Activated T-cell treated with anti-CD3 and anti-CD28 coated beads, Interleukin-2, amount 50 U/mL, for 24 hours (primary cell): ENCODE results near the gene TTLL5.

ENCODE experiments used
- DNase-seq: peaks from one replicate; pipeline ENCODE4 v3.0.0-alpha.2; 2020
- H3K27ac Mint-ChIP-seq: 2 replicates; pipeline ENCODE4 v1.8.0; 2020; ENCODE audit warnings: mild to moderate bottlenecking, mixed read lengths
- H3K27me3 Mint-ChIP-seq: 2 replicates; pipeline ENCODE4 v1.8.0; 2020; ENCODE audit warnings: mixed read lengths
- H3K36me3 Mint-ChIP-seq: 2 replicates; pipeline ENCODE4 v1.8.0; 2020; ENCODE audit warnings: low read depth, mixed read lengths
- H3K4me1 Mint-ChIP-seq: 2 replicates; pipeline ENCODE4 v1.8.0; 2020; ENCODE audit warnings: low read depth, mixed read lengths
- H3K4me3 Mint-ChIP-seq: 2 replicates; pipeline ENCODE4 v1.8.0; 2020; ENCODE audit warnings: mild to moderate bottlenecking, moderate library complexity, mixed read lengths
- H3K9me3 Mint-ChIP-seq: 2 replicates; pipeline ENCODE4 v1.8.0; 2020; ENCODE audit warnings: mixed read lengths

Gene TTLL5

DNA sequence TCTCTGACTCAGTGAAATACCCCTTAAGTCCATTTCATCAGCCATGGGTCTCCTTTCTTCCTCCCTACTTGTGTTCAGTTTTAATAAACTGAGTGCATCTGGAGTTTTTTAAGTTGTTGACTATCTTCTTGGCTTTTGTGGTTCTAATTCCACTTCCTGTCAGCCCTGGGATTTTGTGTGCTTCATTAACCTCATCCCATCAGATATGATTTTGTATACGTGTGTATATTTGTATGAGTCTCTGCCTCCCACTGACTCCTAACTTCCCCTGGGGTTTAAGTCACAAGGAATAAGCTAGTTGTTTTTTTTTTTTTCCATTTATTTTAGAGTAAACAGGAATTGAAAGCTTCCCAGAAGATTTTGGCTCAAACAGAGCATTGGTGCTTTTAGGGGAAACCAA, 62.7 kb downstream of the TTLL5 start:
- DNase-seq: no peak
- H3K27ac Mint-ChIP-seq: no peak overlapping the region
- peaks cover 3% of the 10 kb centered on the region for H3K9me3 Mint-ChIP-seq
- H3K36me3 Mint-ChIP-seq: peaks cover 83% of the 10 kb centered on the region
- peaks cover 14% of the 10 kb centered on the region for H3K4me1 Mint-ChIP-seq
- H3K4me3 Mint-ChIP-seq: no peak overlapping the region
- no peaks in the 10 kb centered on the region for H3K27me3 Mint-ChIP-seq

DNA sequence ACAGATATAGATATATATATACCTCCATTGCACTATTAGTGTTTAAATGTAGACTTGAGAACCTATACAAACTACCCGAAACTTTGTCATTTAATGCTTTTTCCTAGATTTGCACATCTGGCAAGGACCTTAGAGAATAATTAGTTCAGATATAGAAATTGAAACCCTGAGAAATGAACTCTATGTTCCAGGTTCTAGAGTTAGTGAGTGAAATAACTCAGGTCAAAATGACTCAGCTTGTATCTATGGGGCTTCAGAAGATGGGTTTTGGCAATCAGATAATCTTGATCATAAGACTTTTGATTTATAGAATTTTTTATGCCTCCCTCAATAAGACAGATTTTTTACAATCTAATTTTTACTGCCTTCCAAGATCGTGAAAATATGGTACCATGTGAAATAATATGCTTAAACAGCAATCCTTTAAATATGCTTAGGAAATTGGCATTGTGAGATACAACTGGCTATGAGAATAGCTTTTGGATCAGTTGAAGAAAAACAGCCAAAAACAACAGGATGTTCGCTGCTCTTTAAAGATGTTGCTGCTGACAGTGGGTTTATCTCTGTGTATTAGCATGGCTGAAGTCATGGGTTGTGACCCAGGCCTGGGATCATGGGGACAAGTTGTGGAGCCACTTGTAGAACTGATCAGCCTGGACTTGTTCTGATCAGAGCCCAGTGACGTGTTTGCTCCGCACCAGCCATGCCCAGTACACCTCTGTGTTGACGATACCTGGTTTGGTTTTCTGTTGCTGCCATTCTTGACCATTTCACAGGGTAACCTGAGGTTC, 63.6 kb downstream of the TTLL5 start:
- H3K27ac Mint-ChIP-seq: no peak overlapping the region
- no peaks in the 10 kb centered on the region for H3K27me3 Mint-ChIP-seq
- DNase-seq: no peak
- H3K4me3 Mint-ChIP-seq: no peak overlapping the region
- peaks cover 14% of the 10 kb centered on the region for H3K4me1 Mint-ChIP-seq
- H3K36me3 Mint-ChIP-seq: peaks cover 76% of the 10 kb centered on the region
- peaks cover 3% of the 10 kb centered on the region for H3K9me3 Mint-ChIP-seq

DNA sequence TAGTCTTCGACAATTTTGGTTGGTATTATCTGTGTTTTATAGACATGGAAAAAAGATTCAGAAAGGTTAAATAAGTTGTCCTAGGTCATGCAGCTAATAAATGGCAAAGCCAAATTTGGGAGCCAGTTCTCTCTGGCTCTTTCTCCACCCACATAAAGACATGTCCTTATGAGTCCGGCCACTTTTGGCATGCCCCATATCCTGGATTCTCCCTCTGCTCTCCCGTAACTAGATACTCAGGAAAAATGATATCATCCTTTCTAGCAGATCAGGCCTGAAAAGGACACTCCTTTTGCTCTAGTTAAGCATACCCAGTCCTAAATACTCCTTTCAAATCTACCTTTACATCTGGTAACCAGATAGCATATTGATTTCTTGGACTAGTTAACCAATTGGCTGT, 64.4 kb downstream of the TTLL5 start:
- Mint-ChIP-seq H3K27ac (no peak overlapping the region), H3K9me3 (peaks cover 3% of the 10 kb centered on the region), H3K4me3 (no peak overlapping the region), H3K27me3 (no peaks in the 10 kb centered on the region), H3K36me3 (peaks cover 68% of the 10 kb centered on the region), H3K4me1 (peaks cover 14% of the 10 kb centered on the region)
- no peak for DNase-seq

DNA sequence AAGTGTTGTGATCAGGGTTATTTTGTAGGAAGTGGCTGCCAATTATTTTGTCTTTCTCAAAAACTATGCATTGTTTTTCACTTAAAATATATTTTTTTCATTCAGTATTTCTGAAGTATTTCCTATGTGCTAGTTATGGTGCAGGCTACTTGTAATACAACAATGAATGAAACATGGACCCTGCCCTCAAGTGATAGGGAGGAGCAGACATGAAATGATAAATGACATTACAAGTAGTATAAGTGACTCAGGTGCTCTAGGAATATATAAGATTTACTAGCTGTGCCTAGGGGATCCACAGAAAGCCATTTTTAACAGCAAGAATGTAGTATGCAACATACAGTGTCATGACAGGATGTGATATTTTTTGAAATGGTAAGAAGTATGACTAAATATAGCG, 65.3 kb downstream of the TTLL5 start:
- peaks cover 3% of the 10 kb centered on the region for H3K9me3 Mint-ChIP-seq

DNA sequence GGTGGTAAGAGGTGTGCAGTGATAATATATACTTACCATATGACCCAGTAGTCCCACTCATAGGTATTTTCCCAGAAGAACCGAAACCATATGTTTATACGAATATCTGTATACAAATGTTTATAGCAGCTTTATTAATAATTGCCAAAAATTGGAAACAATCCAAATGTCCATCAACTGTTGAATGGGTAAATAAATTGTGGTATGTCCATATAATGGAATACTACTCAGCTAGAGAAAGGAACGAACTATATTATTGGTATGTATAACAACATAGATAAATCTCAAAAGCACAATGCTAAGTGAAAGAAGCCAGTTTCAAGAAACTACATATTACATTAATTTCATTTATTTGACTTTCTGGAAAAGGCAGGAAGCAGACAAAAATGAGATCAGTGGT, 66.1 kb downstream of the TTLL5 start:
- no peak overlapping the region for H3K27ac Mint-ChIP-seq
- peaks cover 3% of the 10 kb centered on the region for H3K9me3 Mint-ChIP-seq
- H3K27me3 Mint-ChIP-seq: no peaks in the 10 kb centered on the region
- peaks cover 14% of the 10 kb centered on the region for H3K4me1 Mint-ChIP-seq
- H3K36me3 Mint-ChIP-seq: peaks cover 62% of the 10 kb centered on the region
- no peak for DNase-seq
- H3K4me3 Mint-ChIP-seq: no peak overlapping the region

More for the DNA sequence above, 65.3 kb downstream of the TTLL5 start:
- Mint-ChIP-seq H3K36me3 (peaks cover 62% of the 10 kb centered on the region), H3K27me3 (no peaks in the 10 kb centered on the region), H3K4me3 (no peak overlapping the region), H3K4me1 (peaks cover 14% of the 10 kb centered on the region), H3K27ac (no peak overlapping the region)
- no peak for DNase-seq

DNA sequence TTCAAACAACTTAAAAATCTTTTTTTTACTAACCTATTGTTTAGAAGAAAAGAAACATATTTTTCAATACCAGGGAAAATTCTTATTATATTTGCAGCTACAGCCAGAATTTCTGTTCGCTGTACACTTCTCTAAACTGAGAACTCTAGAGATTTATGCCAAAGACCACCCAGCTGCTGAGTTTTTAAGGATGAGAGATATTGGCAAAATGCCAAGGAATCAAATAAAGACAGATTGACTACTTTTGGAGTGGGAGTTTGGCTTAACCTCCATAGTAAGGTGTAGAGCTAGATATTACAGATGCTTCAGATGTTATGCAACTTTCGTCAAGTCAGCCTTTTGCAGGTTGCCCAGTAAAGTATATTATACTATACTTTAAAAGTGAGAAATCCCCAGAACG, 71.8 kb downstream of the TTLL5 start:
- Mint-ChIP-seq H3K4me1 (no peaks in the 10 kb centered on the region), H3K4me3 (no peak overlapping the region), H3K9me3 (no peaks in the 10 kb centered on the region), H3K27me3 (no peaks in the 10 kb centered on the region), H3K36me3 (peaks cover 58% of the 10 kb centered on the region), H3K27ac (no peak overlapping the region)
- no peak for DNase-seq

DNA sequence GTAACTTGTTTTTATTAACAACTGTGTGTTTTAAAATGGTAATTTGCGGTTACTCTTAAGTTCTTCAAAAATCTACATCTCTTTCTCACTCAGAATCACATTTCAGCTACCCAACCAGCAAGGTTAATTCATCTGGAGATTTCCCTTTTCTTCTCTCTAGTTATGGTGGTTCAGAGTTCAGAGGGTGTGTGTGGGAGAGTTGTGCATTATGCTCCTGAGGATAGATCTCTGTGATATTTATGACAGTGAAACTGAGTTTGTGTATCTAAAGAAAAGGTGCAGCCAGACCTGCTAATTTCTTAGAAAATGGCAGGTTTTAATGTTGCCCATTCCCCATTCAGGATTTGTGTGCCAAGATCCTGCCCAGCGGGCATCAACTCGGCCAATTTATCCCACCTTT, 73.8 kb downstream of the TTLL5 start:
- H3K9me3 Mint-ChIP-seq: no peaks in the 10 kb centered on the region
- H3K4me3 Mint-ChIP-seq: no peak overlapping the region
- H3K36me3 Mint-ChIP-seq: peaks cover 64% of the 10 kb centered on the region
- no peak for DNase-seq
- no peak overlapping the region for H3K27ac Mint-ChIP-seq
- H3K27me3 Mint-ChIP-seq: no peaks in the 10 kb centered on the region
- no peaks in the 10 kb centered on the region for H3K4me1 Mint-ChIP-seq

DNA sequence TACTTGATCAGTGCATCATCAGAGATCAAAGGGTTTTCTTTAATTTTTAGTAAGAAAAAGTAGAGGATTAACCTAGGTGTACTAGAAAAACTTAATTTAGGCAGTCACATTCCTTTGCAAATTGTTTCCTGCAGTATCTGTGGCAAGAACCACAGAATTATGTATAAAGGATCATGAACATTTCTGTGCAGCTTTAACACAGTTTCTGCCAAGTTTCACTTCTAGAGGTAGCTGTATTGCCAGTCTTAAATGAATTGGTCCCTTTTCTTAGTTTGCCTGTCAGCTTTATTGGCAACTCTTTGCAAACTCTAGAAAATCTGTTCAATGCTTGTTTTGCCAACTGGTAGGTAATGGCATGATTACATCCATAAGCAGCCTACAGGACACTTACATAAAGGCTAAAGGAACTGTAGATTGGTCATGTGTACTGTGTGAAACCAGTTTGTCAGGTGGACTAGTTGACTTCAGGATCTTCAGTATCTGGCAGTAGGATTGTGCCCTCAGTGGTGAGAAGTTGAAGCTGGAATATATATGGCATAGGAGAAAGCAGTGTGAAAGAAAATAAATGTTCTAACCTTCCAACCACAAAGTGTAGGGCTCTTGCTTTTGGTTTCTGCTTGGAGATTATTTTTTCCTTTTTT, 75.9 kb downstream of the TTLL5 start:
- no peaks in the 10 kb centered on the region for H3K27me3 Mint-ChIP-seq
- no peaks in the 10 kb centered on the region for H3K4me1 Mint-ChIP-seq
- no peak for DNase-seq
- H3K36me3 Mint-ChIP-seq: peaks cover 57% of the 10 kb centered on the region
- H3K9me3 Mint-ChIP-seq: no peaks in the 10 kb centered on the region
- no peak overlapping the region for H3K27ac Mint-ChIP-seq
- H3K4me3 Mint-ChIP-seq: no peak overlapping the region

DNA sequence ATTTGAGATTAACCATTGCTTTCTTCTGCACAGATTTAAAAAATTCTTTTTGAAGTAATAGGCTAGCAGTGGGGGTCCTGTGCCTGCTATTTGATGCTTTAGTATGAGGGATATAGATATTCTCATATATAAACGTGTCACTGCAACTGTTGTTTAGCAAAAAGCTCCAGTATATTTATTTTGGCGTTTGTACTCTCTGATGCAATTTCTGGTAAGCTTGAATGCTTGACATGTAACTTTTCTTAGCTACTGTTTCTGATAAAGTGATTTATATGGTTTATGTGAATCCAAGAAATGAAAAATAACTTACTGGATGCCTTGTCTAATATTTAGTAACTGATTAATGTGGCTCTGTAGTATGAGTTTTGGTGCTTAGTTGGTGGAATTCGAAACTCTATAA, 77.1 kb downstream of the TTLL5 start:
- H3K27ac Mint-ChIP-seq: no peak overlapping the region
- DNase-seq: no peak
- H3K4me1 Mint-ChIP-seq: no peaks in the 10 kb centered on the region
- no peaks in the 10 kb centered on the region for H3K27me3 Mint-ChIP-seq
- H3K9me3 Mint-ChIP-seq: no peaks in the 10 kb centered on the region
- H3K36me3 Mint-ChIP-seq: peaks cover 50% of the 10 kb centered on the region
- H3K4me3 Mint-ChIP-seq: no peak overlapping the region

DNA sequence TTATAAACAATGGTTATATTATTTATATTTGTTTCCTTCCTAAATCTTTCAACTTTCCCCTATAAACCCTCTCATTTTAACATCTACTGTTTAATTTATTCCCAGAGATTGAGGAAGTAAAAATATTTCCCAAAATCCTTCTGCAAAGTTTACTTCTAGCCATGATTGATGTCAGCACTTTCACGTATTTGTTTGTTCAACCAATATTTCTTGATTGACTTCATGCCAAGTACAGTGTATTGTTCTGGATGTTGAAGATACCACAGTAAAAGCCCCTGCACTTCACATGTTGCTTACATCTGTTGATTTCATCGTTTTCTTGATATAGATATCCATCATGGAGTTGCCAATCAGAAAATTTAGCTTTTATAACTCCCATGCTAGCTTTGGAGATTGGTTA, 81.8 kb downstream of the TTLL5 start:
- DNase-seq: no peak
- H3K4me3 Mint-ChIP-seq: no peak overlapping the region
- peaks cover 56% of the 10 kb centered on the region for H3K36me3 Mint-ChIP-seq
- no peak overlapping the region for H3K27ac Mint-ChIP-seq
- H3K4me1 Mint-ChIP-seq: no peaks in the 10 kb centered on the region
- no peaks in the 10 kb centered on the region for H3K27me3 Mint-ChIP-seq
- peaks cover 3% of the 10 kb centered on the region for H3K9me3 Mint-ChIP-seq

DNA sequence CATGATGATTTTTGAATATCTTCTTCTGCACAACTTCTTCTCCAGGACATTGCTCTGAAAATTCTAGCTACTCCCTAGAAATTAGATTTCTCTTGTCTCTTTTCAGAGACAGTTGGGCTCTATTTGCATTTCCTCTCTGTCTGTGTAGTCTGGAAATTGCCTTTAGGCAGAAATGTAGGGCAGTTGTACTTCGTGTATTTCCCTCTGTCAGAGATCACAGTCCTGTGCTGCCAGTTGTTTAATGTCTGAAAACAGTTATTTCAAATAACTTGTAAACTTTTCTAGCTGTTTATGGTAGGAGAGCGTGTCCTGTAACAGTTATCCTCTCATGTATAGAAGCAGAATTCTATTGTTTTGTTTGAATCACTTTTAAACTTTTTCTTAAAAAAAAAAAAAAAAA, 86.9 kb downstream of the TTLL5 start:
- peaks cover 4% of the 10 kb centered on the region for H3K9me3 Mint-ChIP-seq
- H3K4me1 Mint-ChIP-seq: no peaks in the 10 kb centered on the region
- H3K36me3 Mint-ChIP-seq: peaks cover 83% of the 10 kb centered on the region
- no peak for DNase-seq
- H3K4me3 Mint-ChIP-seq: no peak overlapping the region
- no peaks in the 10 kb centered on the region for H3K27me3 Mint-ChIP-seq
- no peak overlapping the region for H3K27ac Mint-ChIP-seq

DNA sequence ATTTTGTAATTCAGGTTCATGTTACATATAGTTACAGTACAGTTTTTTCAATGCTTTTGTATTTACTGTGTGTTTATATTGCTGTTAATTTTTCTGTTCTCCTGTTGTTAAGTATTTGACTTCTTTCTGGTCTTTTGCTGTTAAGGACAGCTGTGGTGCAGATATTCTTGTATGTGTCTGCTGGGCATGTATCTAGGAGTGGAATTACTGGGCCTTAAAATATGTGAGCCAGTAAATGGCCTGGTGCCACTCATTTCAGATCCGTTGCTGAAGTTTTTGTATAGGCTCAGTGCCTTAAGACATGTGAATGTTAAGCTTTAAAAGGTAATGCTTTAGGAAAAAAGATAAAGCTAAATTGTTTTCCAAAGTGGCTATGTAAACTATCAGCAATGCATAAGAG, 87.3 kb downstream of the TTLL5 start:
- no peak overlapping the region for H3K4me3 Mint-ChIP-seq
- peaks cover 4% of the 10 kb centered on the region for H3K9me3 Mint-ChIP-seq
- no peaks in the 10 kb centered on the region for H3K27me3 Mint-ChIP-seq
- no peaks in the 10 kb centered on the region for H3K4me1 Mint-ChIP-seq
- DNase-seq: no peak
- H3K27ac Mint-ChIP-seq: no peak overlapping the region
- peaks cover 83% of the 10 kb centered on the region for H3K36me3 Mint-ChIP-seq

DNA sequence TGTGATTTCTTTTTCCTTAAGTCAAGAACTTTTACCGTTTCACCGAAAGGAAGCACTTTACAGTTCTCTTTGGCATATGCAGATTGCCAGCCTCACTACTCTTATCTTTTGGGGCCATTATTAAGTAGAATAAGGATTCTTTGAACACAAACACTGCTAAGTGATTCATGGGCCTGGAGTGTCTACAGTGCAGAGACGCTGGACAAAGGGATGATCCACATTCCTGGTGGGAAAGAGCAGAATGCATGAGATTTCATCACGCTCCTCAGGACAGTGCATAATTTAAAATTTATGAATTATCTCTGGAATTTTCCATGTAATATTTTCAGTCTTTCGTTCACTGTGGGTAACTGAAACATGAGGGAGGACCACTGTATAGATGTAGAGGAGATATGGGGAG, 90.2 kb downstream of the TTLL5 start:
- Mint-ChIP-seq H3K27me3 (no peaks in the 10 kb centered on the region), H3K4me1 (no peaks in the 10 kb centered on the region), H3K36me3 (peaks cover 82% of the 10 kb centered on the region), H3K4me3 (no peak overlapping the region), H3K9me3 (peaks cover 4% of the 10 kb centered on the region), H3K27ac (no peak overlapping the region)
- no peak for DNase-seq

DNA sequence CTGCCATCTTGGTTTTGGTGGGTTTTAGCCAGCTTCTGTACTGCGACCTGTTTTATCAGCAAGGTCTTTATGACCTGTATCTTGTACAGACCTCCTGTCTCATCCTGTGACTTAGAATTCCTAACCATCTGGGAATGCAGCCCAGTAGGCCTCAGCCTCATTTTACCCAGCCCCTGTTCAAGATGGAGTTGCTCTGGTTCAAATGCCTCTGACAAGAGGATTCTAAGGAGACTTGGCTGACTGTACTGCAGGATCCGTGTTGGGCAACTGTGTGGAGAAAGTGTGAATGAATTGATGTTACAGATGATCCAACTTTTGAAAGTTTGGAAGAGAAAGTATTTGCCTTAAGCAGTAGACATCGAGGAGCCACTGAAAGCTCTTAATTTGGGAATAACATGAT, 91.0 kb downstream of the TTLL5 start:
- no peaks in the 10 kb centered on the region for H3K4me1 Mint-ChIP-seq
- peaks cover 2% of the 10 kb centered on the region for H3K9me3 Mint-ChIP-seq
- H3K36me3 Mint-ChIP-seq: peaks cover 78% of the 10 kb centered on the region
- DNase-seq: no peak
- no peaks in the 10 kb centered on the region for H3K27me3 Mint-ChIP-seq
- H3K27ac Mint-ChIP-seq: no peak overlapping the region
- H3K4me3 Mint-ChIP-seq: no peak overlapping the region

DNA sequence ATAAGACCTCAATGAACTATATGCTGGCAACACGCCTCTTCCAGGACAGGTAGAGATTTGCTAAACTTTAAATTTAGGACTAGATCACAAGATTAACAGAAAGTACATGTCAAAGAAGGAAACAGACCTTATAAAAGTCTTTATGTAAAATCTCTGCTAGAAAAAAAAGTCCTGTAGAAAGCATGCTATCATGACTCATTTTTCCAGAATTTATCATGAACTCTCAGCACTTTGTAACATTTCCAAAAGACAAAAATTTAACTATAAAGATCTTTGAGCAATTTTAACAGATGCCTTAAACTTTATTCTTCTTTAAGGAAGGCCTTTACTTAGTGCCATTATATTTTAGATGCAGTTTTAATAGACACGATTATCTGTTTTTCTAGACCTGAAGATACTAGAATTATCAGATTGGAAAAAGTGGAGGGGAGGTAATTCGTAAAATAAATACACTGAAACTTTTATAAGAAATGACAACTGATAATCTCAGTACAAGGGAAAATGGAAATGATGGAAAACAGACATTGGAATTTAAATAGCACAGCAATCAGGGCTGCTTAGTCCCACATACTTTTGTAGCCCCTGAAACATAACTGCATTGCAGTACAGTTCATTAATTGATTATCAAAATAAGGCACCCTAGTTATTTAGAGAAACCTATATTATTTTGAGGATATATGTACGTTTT, 92.0 kb downstream of the TTLL5 start:
- peaks cover 76% of the 10 kb centered on the region for H3K36me3 Mint-ChIP-seq
- DNase-seq: no peak

More for the DNA sequence above, 92.0 kb downstream of the TTLL5 start:
- no peaks in the 10 kb centered on the region for H3K9me3 Mint-ChIP-seq
- no peak overlapping the region for H3K4me3 Mint-ChIP-seq
- no peaks in the 10 kb centered on the region for H3K27me3 Mint-ChIP-seq
- no peaks in the 10 kb centered on the region for H3K4me1 Mint-ChIP-seq
- no peak overlapping the region for H3K27ac Mint-ChIP-seq
